ENCODE measurements around the gene PDE7B. TPM values are rescaled to one million over a fixed set of nuclear protein-coding genes. Genes with fewer than 3 reads are reported as not detected.

PDE7B gene
- total RNA-seq, 2 experiments from 2014 or later = 0.25 to 0.31 TPM

DNA sequence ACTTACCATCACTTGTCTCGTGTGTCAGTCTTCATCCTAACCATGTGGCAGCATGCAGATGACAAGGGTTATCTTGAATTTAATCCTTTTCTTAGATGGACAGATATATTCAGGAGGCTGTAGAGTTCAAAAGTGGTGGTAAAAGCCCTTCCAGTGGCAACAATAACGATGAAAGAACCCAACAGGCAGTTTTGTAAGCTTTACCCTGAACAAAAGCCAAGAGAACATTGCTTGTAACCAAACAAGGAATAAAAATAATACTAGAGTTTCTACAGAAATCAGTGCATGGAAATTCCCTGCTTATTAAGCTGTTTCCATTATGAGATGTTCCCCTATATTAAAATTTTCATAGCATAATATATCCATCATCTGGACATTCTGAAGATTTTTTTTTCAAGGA, 69.7 kb downstream of the PDE7B start:
- H3K9me3 Mint-ChIP-seq = no peaks in the 10 kb centered on the region
- intact Hi-C loops (cut with micrococcal nuclease) = no loop called here
- no peaks in the 10 kb centered on the region for H3K27me3 Mint-ChIP-seq (ENCODE audit: low read depth)
- no peak for DNase-seq
- H3K27ac Mint-ChIP-seq = no peak overlapping the region
- CTCF ChIA-PET = interaction anchor here (1.0 kb wide), 1 partner anchor 414 kb away, joined by 3 read pairs; no protein-coding TSS in a partner anchor
- no peaks in the 10 kb centered on the region for H3K4me1 Mint-ChIP-seq (ENCODE audit: low read depth)
- H3K36me3 Mint-ChIP-seq (ENCODE audit: low read depth) = no peaks in the 10 kb centered on the region
- H3K4me3 Mint-ChIP-seq = no peak overlapping the region

DNA sequence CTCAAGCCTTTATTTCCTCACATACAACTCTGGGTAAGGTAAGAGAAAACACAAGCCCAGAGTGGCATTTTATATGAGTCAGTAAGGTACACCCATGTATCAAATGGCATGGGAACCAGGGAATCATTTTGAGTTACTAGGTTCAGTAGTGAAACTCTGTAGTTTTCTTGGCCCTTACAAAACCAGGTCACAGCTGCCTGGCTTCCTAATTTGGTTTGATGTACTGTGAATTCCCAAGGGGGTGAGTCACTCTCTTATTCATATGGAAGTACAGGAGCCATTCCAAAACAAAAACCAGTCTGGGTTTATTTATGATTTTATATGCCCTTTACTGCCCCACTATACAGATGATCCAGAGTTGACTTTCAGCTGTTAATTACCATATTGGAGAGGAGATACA, 70.7 kb downstream of the PDE7B start:
- CTCF ChIA-PET = no interaction called here
- Mint-ChIP-seq H3K4me3 (no peak overlapping the region), H3K36me3 (ENCODE audit: low read depth) (no peaks in the 10 kb centered on the region), H3K27me3 (ENCODE audit: low read depth) (no peaks in the 10 kb centered on the region), H3K27ac (no peak overlapping the region), H3K9me3 (no peaks in the 10 kb centered on the region), H3K4me1 (ENCODE audit: low read depth) (no peaks in the 10 kb centered on the region)
- no peak for DNase-seq
- intact Hi-C loops (cut with micrococcal nuclease) = no loop called here

DNA sequence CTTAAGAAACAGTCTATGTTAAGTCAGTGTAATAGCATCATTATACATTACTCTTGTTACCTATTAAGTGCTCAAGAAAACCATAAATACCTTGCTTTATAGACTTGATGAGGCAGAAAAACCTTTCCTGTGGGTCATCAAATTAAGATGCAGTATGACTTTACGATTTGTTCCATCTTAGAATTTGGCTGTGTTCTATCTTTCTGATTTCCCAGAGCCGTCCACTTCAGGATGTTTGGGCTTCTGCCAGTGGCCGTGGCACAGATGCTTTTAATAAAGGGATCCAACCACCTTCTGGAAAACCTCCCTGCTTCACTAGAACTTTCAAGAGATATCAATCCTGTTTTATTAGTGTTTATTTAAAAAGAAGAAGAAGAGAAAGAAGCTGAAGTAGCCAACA, 71.2 kb downstream of the PDE7B start:
- Mint-ChIP-seq H3K9me3 (no peaks in the 10 kb centered on the region), H3K36me3 (ENCODE audit: low read depth) (no peaks in the 10 kb centered on the region), H3K27ac (no peak overlapping the region), H3K4me1 (ENCODE audit: low read depth) (no peaks in the 10 kb centered on the region), H3K4me3 (no peak overlapping the region), H3K27me3 (ENCODE audit: low read depth) (no peaks in the 10 kb centered on the region)
- CTCF ChIA-PET = interaction anchor here (1.4 kb wide), 1 partner anchor 13 kb away, joined by 3 read pairs; no protein-coding TSS in a partner anchor
- no peak for DNase-seq
- intact Hi-C loops (cut with micrococcal nuclease) = no loop called here

GRCh38 chr6:135932651-135933050, 81.2 kb downstream of the PDE7B start:
- Mint-ChIP-seq H3K27me3 (ENCODE audit: low read depth) (no peaks in the 10 kb centered on the region), H3K4me1 (ENCODE audit: low read depth) (no peaks in the 10 kb centered on the region), H3K9me3 (peaks cover 5% of the 10 kb centered on the region), H3K4me3 (no peak overlapping the region), H3K27ac (no peak overlapping the region), H3K36me3 (ENCODE audit: low read depth) (peaks cover 2% of the 10 kb centered on the region)
- CTCF ChIA-PET = interaction anchor here (0.9 to 1.3 kb wide), 2 partner anchors 23 to 74 kb away, joined by 3 to 6 read pairs; no protein-coding TSS in a partner anchor
- intact Hi-C loops (cut with micrococcal nuclease) = no loop called here
- no peak for DNase-seq

DNA sequence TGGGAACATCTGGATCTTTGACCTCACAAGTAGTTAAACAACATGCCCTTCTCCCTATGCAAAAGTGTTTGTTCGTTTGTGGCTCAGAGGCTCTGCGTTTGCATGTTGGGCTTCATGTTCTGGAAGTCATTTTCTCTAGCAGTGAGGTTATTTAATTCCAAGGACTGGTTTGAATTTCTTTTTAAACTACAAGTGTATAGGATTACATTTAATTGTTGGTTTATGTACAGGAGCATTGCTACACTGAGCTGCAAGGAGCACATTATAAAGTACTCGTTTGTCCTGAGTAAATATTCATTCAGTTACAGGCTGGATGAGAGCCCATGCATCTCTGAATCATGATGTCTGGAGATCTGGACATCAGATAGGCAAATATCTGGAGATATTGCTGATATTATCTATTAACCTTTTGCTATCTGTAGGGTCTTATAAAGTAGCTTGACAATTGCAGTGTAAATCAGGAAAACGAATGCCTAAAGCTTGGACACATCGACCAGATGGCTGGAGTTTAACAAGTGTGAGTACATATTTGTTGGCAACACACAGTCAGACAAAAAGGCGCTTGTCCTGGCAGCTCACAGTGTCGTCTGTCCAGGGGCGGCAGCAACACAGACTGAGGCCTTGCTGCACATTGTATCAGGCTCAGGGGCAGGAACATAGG, 84.6 kb downstream of the PDE7B start:
- H3K27ac Mint-ChIP-seq = no peak overlapping the region
- intact Hi-C loops (cut with micrococcal nuclease) = no loop called here
- CTCF ChIA-PET = interaction anchor here (1.5 kb wide), 1 partner anchor 26 kb away, joined by 4 read pairs; no protein-coding TSS in a partner anchor
- no peaks in the 10 kb centered on the region for H3K4me1 Mint-ChIP-seq (ENCODE audit: low read depth)
- no peak for DNase-seq
- H3K36me3 Mint-ChIP-seq (ENCODE audit: low read depth) = no peaks in the 10 kb centered on the region
- no peaks in the 10 kb centered on the region for H3K9me3 Mint-ChIP-seq
- H3K27me3 Mint-ChIP-seq (ENCODE audit: low read depth) = no peaks in the 10 kb centered on the region
- H3K4me3 Mint-ChIP-seq = no peak overlapping the region

GRCh38 chr6:135936606-135937005, 85.1 kb downstream of the PDE7B start:
- intact Hi-C loops (cut with micrococcal nuclease) = no loop called here
- Mint-ChIP-seq H3K4me3 (no peak overlapping the region), H3K27me3 (ENCODE audit: low read depth) (no peaks in the 10 kb centered on the region), H3K27ac (no peak overlapping the region), H3K4me1 (ENCODE audit: low read depth) (no peaks in the 10 kb centered on the region), H3K36me3 (ENCODE audit: low read depth) (no peaks in the 10 kb centered on the region), H3K9me3 (no peaks in the 10 kb centered on the region)
- no peak for DNase-seq
- CTCF ChIA-PET = no interaction called here

DNA sequence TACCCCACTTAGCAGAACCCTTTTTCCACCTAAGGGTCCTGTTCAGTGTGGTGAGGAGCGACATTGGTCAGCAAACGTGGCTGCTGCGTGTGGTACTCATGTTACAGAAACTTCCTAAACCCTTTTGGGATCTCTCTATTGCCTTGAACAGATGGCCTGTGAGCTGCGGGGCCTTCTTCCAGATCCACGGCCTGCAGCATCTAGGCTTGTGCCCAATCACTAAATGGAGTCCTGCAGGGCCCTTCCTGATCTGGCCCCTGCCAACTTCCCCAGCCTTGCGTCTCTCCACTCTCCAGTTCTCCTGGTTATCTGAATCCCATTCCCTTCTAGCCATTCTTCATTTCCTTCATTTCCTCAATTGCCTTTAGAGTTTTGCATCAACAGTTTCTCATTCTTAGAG, 85.6 kb downstream of the PDE7B start:
- intact Hi-C loops (cut with micrococcal nuclease) = no loop called here
- Mint-ChIP-seq H3K36me3 (ENCODE audit: low read depth) (no peaks in the 10 kb centered on the region), H3K27ac (no peak overlapping the region), H3K4me1 (ENCODE audit: low read depth) (no peaks in the 10 kb centered on the region), H3K4me3 (no peak overlapping the region), H3K27me3 (ENCODE audit: low read depth) (no peaks in the 10 kb centered on the region), H3K9me3 (no peaks in the 10 kb centered on the region)
- no peak for DNase-seq
- CTCF ChIA-PET = no interaction called here

DNA sequence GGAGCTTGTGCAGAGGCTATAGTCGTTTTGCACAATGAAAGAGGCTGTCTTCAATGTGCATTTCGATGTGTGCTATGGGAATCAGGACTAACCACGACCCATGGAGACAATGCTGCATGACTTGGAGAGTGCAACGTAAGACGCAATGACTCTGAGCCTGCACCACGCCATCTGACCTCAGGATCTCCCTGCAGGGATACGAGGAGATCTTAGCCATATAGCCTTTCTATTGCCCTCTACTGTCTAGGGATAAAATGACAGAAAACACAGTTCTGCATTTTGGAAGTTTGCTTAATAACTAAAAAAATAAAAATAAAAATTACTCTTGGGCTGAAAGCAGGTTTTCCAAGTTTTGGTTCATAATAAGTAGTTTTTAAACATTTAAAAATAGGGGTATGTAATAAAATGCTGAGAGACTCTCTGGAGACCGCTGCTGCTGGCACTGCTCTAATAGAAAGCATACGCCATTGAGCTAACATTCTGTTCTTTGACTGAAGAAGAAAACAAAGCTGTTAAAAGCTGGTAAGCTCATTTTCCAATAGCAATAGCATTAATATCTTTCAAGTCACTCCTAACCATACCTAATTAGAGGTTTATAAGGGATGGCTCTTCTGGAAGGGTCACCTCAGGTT, 87.2 kb downstream of the PDE7B start:
- Mint-ChIP-seq H3K4me1 (ENCODE audit: low read depth) (no peaks in the 10 kb centered on the region), H3K9me3 (no peaks in the 10 kb centered on the region), H3K27ac (no peak overlapping the region), H3K4me3 (no peak overlapping the region), H3K27me3 (ENCODE audit: low read depth) (no peaks in the 10 kb centered on the region), H3K36me3 (ENCODE audit: low read depth) (no peaks in the 10 kb centered on the region)
- intact Hi-C loops (cut with micrococcal nuclease) = no loop called here
- DNase-seq = no peak
- CTCF ChIA-PET = interaction anchor here (0.5 to 1.2 kb wide), 3 partner anchors 25 to 446 kb away, joined by 3 read pairs; no protein-coding TSS in a partner anchor

GRCh38 chr6:135939208-135939591, 87.7 kb downstream of the PDE7B start:
- H3K36me3 Mint-ChIP-seq (ENCODE audit: low read depth) = no peaks in the 10 kb centered on the region
- CTCF ChIA-PET = interaction anchor here (0.5 kb wide), 1 partner anchor 254 kb away, joined by 3 read pairs; no protein-coding TSS in a partner anchor
- no peaks in the 10 kb centered on the region for H3K27me3 Mint-ChIP-seq (ENCODE audit: low read depth)
- H3K9me3 Mint-ChIP-seq = no peaks in the 10 kb centered on the region
- H3K4me1 Mint-ChIP-seq (ENCODE audit: low read depth) = no peaks in the 10 kb centered on the region
- no peak overlapping the region for H3K4me3 Mint-ChIP-seq
- intact Hi-C loops (cut with micrococcal nuclease) = no loop called here
- no peak for DNase-seq
- no peak overlapping the region for H3K27ac Mint-ChIP-seq

GRCh38 chr6:135940616-135941167, 89.2 kb downstream of the PDE7B start:
- no peak overlapping the region for H3K4me3 Mint-ChIP-seq
- H3K27me3 Mint-ChIP-seq (ENCODE audit: low read depth) = no peaks in the 10 kb centered on the region
- no peaks in the 10 kb centered on the region for H3K4me1 Mint-ChIP-seq (ENCODE audit: low read depth)
- H3K36me3 Mint-ChIP-seq (ENCODE audit: low read depth) = no peaks in the 10 kb centered on the region
- CTCF ChIA-PET = no interaction called here
- H3K9me3 Mint-ChIP-seq = no peaks in the 10 kb centered on the region
- H3K27ac Mint-ChIP-seq = no peak overlapping the region
- no peak for DNase-seq
- intact Hi-C loops (cut with micrococcal nuclease) = no loop called here

DNA sequence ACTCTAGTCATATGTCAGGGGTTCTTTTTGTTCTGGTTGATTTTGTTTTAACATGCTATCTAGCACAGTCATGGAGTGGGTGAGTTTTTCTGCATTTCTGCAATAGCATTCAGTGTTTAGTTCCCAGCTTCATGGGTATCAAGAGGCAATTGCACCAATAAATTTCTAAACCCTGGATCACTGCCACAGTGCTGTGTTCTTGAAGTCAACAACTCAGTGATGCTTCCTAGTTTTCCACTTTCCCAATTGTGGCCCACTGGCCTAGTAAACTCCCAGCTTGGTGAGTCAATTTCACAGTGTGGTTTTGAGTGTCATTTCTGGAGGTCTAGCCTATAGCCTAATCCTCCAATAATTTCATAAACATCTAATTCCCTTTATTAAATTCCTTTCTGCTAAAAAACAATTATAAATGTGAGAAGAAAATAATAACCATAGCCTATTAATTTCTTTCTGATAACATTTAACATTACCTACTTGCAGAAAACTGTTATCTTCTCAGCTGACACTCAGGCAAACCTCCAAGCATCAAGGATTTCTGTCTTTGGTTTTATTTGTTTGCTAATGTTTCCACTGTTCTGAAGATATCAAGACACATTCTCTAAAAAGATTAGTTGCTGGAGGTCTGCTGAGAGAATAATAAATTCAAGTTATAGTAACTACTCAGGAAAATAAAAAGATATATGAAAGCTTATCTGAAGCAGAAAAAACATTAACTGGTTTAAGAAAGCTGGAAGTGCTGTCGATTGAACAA, 89.9 kb downstream of the PDE7B start:
- Mint-ChIP-seq H3K9me3 (no peaks in the 10 kb centered on the region), H3K27ac (no peak overlapping the region)

DNA sequence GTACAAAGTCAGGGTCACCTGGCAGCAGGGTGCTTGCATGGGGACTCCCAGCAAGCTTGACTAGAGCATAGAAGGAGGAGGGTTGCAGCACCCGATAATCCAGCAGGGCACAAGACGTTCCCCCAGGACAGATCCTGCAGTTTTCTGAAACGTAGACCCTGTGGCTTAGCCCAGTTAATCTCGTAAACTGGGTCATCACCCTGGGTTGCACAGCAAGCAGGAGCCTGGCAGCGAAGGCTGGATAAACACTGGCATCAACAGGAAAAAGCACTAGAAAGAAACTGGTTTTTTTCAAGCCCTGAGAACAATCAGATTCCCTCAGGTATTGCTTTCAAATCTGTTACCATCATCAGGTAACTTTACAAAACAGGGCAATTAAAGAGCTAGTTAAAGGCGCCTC, 92.6 kb downstream of the PDE7B start:
- CTCF ChIA-PET = interaction anchor here (0.9 kb wide), 1 partner anchor 34 kb away, joined by 3 read pairs; no protein-coding TSS in a partner anchor
- DNase-seq = no peak
- Mint-ChIP-seq H3K9me3 (no peaks in the 10 kb centered on the region), H3K36me3 (ENCODE audit: low read depth) (no peaks in the 10 kb centered on the region), H3K4me3 (no peak overlapping the region), H3K4me1 (ENCODE audit: low read depth) (no peaks in the 10 kb centered on the region), H3K27ac (no peak overlapping the region), H3K27me3 (ENCODE audit: low read depth) (no peaks in the 10 kb centered on the region)
- intact Hi-C loops (cut with micrococcal nuclease) = no loop called here

More for the DNA sequence above, 89.9 kb downstream of the PDE7B start:
- CTCF ChIA-PET = interaction anchor here (0.6 kb wide), 2 partner anchors 11 to 264 kb away, joined by 3 read pairs; no protein-coding TSS in a partner anchor
- Mint-ChIP-seq H3K4me3 (no peak overlapping the region), H3K27me3 (ENCODE audit: low read depth) (no peaks in the 10 kb centered on the region), H3K36me3 (ENCODE audit: low read depth) (no peaks in the 10 kb centered on the region), H3K4me1 (ENCODE audit: low read depth) (no peaks in the 10 kb centered on the region)
- intact Hi-C loops (cut with micrococcal nuclease) = no loop called here
- DNase-seq = no peak

All from activated naive CD4-positive, alpha-beta T cell treated with anti-CD3 and anti-CD28 coated beads for 36 hours (primary cell).